Lung (tissue), 12 donors: ENCODE data around the gene COL4A3. TPM values are rescaled to one million over a fixed set of nuclear protein-coding genes. Genes with fewer than 3 reads are reported as not detected.

Source experiments
- ATAC-seq: fragments of 200-7000 bp; cut with Tn5 transposase; one replicate; pipeline ENCODE4 v1.9.1; 2020; ENCODE audit warnings: moderate number of reproducible peaks; ENCODE audit not compliant: insufficient read depth, low FRiP score
- DNase-seq, 3 donors: peaks; one replicate each; pipeline ENCODE4 v3.0.0-alpha.2; 2013 to 2017
- H3K27ac ChIP-seq, 2 donors: one replicate each; pipeline ENCODE4 v1.5.1; 2013; ENCODE audit warnings: mild to moderate bottlenecking in 2 of 2, moderate library complexity in 2 of 2, control low read depth in 1 of 2, inconsistent platforms in 1 of 2, low read depth in 1 of 2, low read length in 1 of 2
- H3K27me3 ChIP-seq, 3 donors: one replicate each; pipeline ENCODE4 v1.5.1; 2013; ENCODE audit warnings: low read length in 2 of 3; ENCODE audit not compliant: control insufficient read depth in 3 of 3, insufficient read depth in 3 of 3
- H3K36me3 ChIP-seq, 4 donors: one replicate each; pipeline ENCODE4 v1.5.1; 2013; ENCODE audit warnings: low read length in 4 of 4, mild to moderate bottlenecking in 1 of 4, moderate library complexity in 1 of 4; ENCODE audit not compliant: control insufficient read depth in 4 of 4, insufficient read depth in 4 of 4
- H3K4me1 ChIP-seq, 5 donors: one replicate each; pipeline ENCODE4 v1.5.1; 2013; ENCODE audit warnings: low read length in 5 of 5, mild to moderate bottlenecking in 2 of 5, moderate library complexity in 1 of 5; ENCODE audit not compliant: control insufficient read depth in 5 of 5, insufficient read depth in 5 of 5
- H3K4me3 ChIP-seq: one replicate; pipeline ENCODE4 v1.5.1; 2013; ENCODE audit warnings: mild to moderate bottlenecking, control low read depth, moderate library complexity
- H3K9ac ChIP-seq, 2 donors: one replicate each; pipeline ENCODE4 v1.5.1; 2013; ENCODE audit warnings: low read length in 2 of 2, control low read depth in 1 of 2; ENCODE audit not compliant: insufficient read depth in 1 of 2
- H3K9me3 ChIP-seq, 4 donors: one replicate each; pipeline ENCODE4 v1.5.1; 2013; ENCODE audit warnings: low read length in 3 of 4, mild to moderate bottlenecking in 1 of 4, moderate library complexity in 1 of 4; ENCODE audit not compliant: control insufficient read depth in 4 of 4, insufficient read depth in 3 of 4
- CTCF ChIP-seq: IDR thresholded peaks from 2 replicates; pipeline ENCODE4 v1.5.1; 2012; ENCODE audit warnings: mild to moderate bottlenecking; ENCODE audit errors: control extremely low read depth, extremely low read depth
- WGBS, 2 donors: extraction: QIAGEN DNeasy Blood & Tissue Kit; methylation state at CpG; one replicate each; pipeline ENCODE4 v1.1.7; 2013; 5-methylcytosine and 5-hydroxymethylcytosine counted together
- polyA plus RNA-seq, 2 donors: library from polyadenylated mRNA; stranded (reverse); fragments of 200-250 nt; gene quantifications; one replicate each; pipeline ENCODE4 v1.2.1, GENCODE V29; 2013
- total RNA-seq, 2 donors: library from RNA; depleted of rRNA in 1 of 2; stranded (reverse); fragments of >200 nt in 1 of 2; gene quantifications; one replicate each; pipeline ENCODE4 v1.2.1, GENCODE V29; 2014 to 2021
- donor health status: control.
- donor health status: control.
- donor health status: Bipolar disorder and iron deficiency.
- donor health status: healthy.
- donor health status: DM: yes; HTN: yes; CAD: no.

The COL4A3 gene
- total and polyA plus RNA-seq, 4 donors, result 3.5 to 34.2 (median 20.2) TPM

- Histone ChIP-seq H3K27me3 (peaks cover 0 to 1% (median 0%) of the 10 kb centered on the region in 3 donors), H3K36me3 (no peaks in the 10 kb centered on the region), H3K9me3 (peaks cover 0 to 2% (median 0%) of the 10 kb centered on the region in 4 donors), H3K4me3 (no peak overlapping the region), H3K4me1 (peaks cover 0 to 2% (median 0%) of the 10 kb centered on the region in 5 donors), H3K9ac (no peak overlapping the region), H3K27ac (no peak overlapping the region)
- TF ChIP-seq CTCF, result no peak
- 77 to 84% methylated on average over 6 of the region's 6 CpGs for WGBS, 2 donors
- ATAC-seq (no peak), DNase-seq (no peak)
Measured at GRCh38 chr2:227154986-227155774, 9.2 kb upstream of the COL4A3 start.

GRCh38 chr2:227160164-227160563, 4.3 kb upstream of the COL4A3 start:
- TF ChIP-seq CTCF, result no peak
- DNase-seq (peak in 1 of 3 donors; percentile 4), ATAC-seq (no peak)
- Histone ChIP-seq H3K27me3 (peaks cover 0 to 32% (median 24%) of the 10 kb centered on the region in 3 donors), H3K27ac (no peak overlapping the region), H3K9me3 (no peaks in the 10 kb centered on the region), H3K4me1 (peaks cover 0 to 9% (median 0%) of the 10 kb centered on the region in 5 donors), H3K36me3 (no peaks in the 10 kb centered on the region), H3K9ac (no peak overlapping the region), H3K4me3 (no peak overlapping the region)
- 54 to 70% methylated on average over 2 of the region's 2 CpGs for WGBS, 2 donors

GRCh38 chr2:227161947-227162346, 2.5 kb upstream of the COL4A3 start:
- H3K9ac ChIP-seq, result no peak overlapping the region
- H3K4me3 ChIP-seq, result no peak overlapping the region
- no peak for ATAC-seq
- no peaks in the 10 kb centered on the region for H3K36me3 ChIP-seq
- H3K4me1 ChIP-seq, result peaks cover 0 to 9% (median 0%) of the 10 kb centered on the region in 5 donors
- no peak overlapping the region for H3K27ac ChIP-seq
- peaks cover 0 to 48% (median 32%) of the 10 kb centered on the region in 3 donors for H3K27me3 ChIP-seq
- no peak for DNase-seq
- TF ChIP-seq CTCF, result no peak
- H3K9me3 ChIP-seq, result no peaks in the 10 kb centered on the region
